DOHH2 (cell line): Measurements from ENCODE around the gene EDARADD.

ENCODE experiments used
- EZH2phosphoT487 ChIP-seq: fragments of 200-600 bp; sonication (generic); IDR thresholded peaks from 2 replicates; pipeline ENCODE4 v1.6.1; 2017; ENCODE audit warnings: borderline replicate concordance, mild to moderate bottlenecking, antibody characterized with exemption, low read length, moderate library complexity, mixed read lengths
- TF ChIP-seq, protein P1 (sequence below): fragments of 200-600 bp; sonication (generic); IDR thresholded peaks from one replicate; pipeline ENCODE4 v1.5.1; 2014; ENCODE audit warnings: antibody characterized with exemption, mild to moderate bottlenecking, low read depth, low read length; ENCODE audit not compliant: poor library complexity, severe bottlenecking

DNA sequence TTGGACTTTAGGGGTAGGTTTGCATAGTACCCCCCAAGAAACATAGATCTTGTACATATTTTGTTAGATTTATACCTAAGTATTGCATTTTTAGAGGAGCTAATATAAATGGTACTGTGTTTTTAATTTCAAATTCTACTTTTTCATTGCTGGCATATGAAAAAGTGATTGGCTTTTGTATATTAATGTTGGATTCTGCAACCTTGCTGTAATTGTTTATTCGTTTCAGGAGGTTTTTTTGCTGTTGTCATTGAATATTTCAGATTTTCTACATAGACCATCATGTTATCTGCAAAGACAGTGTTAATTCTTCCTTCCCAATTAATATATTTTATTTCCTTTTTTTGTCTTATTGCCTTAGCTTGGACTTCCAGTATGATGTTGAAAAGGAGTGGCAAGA, 23.0 kb upstream of the EDARADD start:
- TF ChIP-seq, protein P1, sequence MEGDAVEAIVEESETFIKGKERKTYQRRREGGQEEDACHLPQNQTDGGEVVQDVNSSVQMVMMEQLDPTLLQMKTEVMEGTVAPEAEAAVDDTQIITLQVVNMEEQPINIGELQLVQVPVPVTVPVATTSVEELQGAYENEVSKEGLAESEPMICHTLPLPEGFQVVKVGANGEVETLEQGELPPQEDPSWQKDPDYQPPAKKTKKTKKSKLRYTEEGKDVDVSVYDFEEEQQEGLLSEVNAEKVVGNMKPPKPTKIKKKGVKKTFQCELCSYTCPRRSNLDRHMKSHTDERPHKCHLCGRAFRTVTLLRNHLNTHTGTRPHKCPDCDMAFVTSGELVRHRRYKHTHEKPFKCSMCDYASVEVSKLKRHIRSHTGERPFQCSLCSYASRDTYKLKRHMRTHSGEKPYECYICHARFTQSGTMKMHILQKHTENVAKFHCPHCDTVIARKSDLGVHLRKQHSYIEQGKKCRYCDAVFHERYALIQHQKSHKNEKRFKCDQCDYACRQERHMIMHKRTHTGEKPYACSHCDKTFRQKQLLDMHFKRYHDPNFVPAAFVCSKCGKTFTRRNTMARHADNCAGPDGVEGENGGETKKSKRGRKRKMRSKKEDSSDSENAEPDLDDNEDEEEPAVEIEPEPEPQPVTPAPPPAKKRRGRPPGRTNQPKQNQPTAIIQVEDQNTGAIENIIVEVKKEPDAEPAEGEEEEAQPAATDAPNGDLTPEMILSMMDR: no peak
- TF ChIP-seq EZH2phosphoT487: no peak
